Left ventricle myocardium superior (tissue), 1 donor: ENCODE data around the gene SLC16A7. TPM values are rescaled to one million over a fixed set of nuclear protein-coding genes. Genes with fewer than 3 reads are reported as not detected.
"Not testable (repeated sequence)": the region's sequence is repeated elsewhere in the genome, so short reads cannot be mapped to it uniquely, and the experiment has no call there.

Source experiments
- ATAC-seq: fragments of 200-7000 bp; cut with Tn5 transposase; one replicate; pipeline ENCODE4 v1.9.1; 2020; ENCODE audit warnings: mild to moderate bottlenecking, moderate library complexity
- DNase-seq: peaks from one replicate; pipeline ENCODE4 v3.0.0-alpha.2; 2020
- intact Hi-C: fragments of 100-400 bp; cut with micrococcal nuclease; formaldehyde crosslinking; loops from one replicate; pipeline ENCODE4 v1.11.0; 2022
- total RNA-seq: library from RNA; stranded (reverse); fragmentation: NEBNext Ultra II Directional; extraction: Animal tissue kit (Norgen Biotek cat#: 25700); gene quantifications from one replicate; pipeline ENCODE4 v1.2.1, GENCODE V29; 2021
- donor health status: DM: no; HTN: yes; CAD: no; lungs with severe emphysema.

The SLC16A7 gene
- total RNA-seq, 1 donor from 2014 or later, result 129 TPM

- ATAC-seq (peak; percentile 12), DNase-seq (no peak)
- intact Hi-C loops, result no loop called here
Observed at GRCh38 chr12:59716043-59716442, 120.2 kb downstream of the SLC16A7 start.

GRCh38 chr12:59717436-59717835 lies 121.6 kb downstream of the SLC16A7 start:
- ATAC-seq (no peak), DNase-seq (no peak)
- intact Hi-C loops, result no loop called here

DNA sequence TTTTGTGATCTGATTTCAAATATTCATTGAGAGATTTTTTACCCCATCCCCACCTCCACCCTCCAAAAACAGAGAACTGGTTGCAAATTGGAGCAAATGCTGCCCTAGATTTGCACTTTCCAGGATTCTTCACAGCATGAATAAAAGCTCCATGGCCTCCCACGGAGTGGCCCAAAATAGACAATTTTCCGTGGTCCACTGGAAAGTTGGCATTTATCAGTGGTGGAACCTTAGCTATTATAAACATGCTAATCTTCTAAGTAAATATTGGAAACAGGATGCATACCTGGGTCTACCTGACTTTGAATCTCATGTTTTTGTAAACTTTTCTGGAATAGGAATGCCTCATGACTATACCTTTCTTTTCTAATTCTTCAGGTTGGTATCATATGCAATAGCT lies 123.9 kb downstream of the SLC16A7 start:
- peak; percentile 49 for ATAC-seq
- no peak for DNase-seq
- intact Hi-C loops, result no loop called here

- intact Hi-C loops, result no loop called here
- no peak for ATAC-seq
- no peak for DNase-seq
Observed at GRCh38 chr12:59723520-59723919, 127.7 kb downstream of the SLC16A7 start.

GRCh38 chr12:59724011-59724695 lies 128.3 kb downstream of the SLC16A7 start:
- no peak for ATAC-seq
- DNase-seq, result no peak
- intact Hi-C loops, result no loop called here

DNA sequence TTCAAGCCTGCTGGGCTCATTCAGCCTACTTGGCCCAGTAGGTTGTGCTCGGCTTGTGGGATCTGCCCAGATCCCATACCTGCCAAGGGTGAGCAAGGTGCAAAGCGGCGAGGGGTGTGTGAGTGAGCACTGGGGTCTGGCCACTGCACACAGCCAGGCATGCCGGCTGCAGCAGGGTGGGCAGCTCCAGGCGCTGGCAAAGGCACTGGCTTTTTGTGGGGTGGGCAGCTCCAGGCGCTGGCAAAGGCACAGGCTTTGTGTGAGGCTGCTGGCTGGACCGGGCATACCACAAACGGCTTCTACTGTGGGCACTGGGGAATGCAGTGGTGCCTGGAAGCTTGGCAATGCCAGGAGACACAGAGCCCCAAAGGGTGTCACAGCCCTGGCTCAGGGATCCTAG lies 137.4 kb downstream of the SLC16A7 start:
- intact Hi-C loops, result no loop called here
- DNase-seq (peak; percentile 28), ATAC-seq (peak; percentile 57)

DNA sequence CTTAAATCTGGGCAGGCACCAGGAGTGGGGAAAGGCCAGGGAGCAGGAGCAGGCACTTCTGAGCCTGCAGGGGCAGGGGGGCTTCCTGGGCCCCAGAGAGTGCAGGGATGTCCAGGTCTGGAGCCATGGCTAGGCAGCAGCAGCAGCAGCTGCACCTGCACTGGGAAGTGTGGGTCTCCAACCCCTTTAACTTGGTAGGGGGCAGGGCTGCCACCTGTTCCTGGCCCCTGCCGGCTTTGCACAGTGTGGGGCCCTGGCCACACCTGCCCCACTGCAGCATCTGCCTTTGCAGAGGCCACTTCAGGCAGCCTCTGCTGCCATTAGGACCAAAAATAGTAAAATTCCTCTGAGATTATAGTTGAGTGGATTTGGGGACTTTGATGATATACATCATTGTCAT lies 138.5 kb downstream of the SLC16A7 start:
- intact Hi-C loops, result no loop called here
- ATAC-seq, result no peak
- no peak for DNase-seq

GRCh38 chr12:59735231-59735630 lies 139.4 kb downstream of the SLC16A7 start:
- DNase-seq (no peak), ATAC-seq (no peak)
- intact Hi-C loops, result no loop called here

DNA sequence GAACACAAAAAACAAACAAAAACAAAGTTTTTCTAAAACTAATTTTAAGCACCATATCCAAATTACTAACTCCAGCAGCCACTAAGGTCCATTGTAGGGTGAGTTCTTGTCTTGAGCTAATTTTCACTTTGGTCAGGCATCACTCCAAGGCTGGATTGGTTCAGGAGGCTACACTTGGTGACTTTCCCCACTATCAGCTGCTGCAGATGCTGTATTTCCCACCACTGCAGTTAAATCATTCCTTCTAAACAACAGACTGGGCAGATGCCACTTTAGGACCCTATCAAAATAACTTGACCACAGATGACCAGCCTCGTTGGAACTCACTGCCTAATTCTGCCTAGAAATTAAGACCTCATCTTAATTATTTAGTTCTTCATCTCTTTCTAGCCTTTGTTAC lies 140.5 kb downstream of the SLC16A7 start:
- intact Hi-C loops, result no loop called here
- DNase-seq (no peak), ATAC-seq (peak; percentile 33)

DNA sequence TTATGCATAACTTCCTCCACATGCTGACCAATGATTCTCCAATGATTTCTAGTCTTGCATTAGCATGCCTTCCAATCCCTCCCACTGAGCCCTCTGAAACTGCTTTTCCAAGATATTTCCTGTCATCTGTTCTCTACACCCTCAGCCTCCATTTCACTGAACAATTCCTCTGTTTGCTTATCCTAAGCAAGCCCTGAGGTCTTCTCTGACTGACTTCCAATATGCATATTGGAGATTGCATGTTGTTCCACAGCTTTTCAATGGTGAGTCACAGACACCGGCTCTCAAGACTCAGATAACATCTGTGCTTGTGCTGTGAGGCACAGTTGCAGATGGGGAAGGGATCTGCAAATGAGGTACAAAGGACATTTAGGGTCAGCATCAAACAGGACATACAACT lies 141.0 kb downstream of the SLC16A7 start:
- peak; percentile 44 for ATAC-seq
- intact Hi-C loops, result no loop called here

GRCh38 chr12:59737725-59738463 lies 142.1 kb downstream of the SLC16A7 start:
- ATAC-seq (peak; percentile 30), DNase-seq (no peak)
- intact Hi-C loops, result no loop called here

More for the DNA sequence above, 141.0 kb downstream of the SLC16A7 start:
- DNase-seq, result no peak

DNA sequence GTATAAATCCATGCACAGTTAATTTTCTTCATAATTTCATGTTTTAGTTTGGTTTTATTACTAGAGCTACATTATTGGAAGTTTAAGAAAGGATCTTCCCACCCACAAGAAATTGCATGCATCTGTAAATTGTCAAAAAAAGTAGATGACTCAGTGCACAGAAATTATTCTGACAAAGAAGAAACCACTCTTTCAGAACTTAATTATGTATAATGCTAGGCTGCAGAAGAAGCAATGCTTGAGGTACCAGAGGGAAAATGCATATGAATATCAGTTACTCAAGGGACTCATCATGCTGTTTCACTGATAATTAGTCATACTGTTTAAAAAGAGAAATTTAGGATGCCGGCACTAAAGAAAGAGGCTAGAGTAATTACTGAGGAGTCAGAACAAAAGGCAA lies 147.0 kb downstream of the SLC16A7 start:
- no peak for DNase-seq
- intact Hi-C loops, result no loop called here
- no peak for ATAC-seq

GRCh38 chr12:59744564-59744963 lies 148.7 kb downstream of the SLC16A7 start:
- intact Hi-C loops, result no loop called here
- DNase-seq, result peak; percentile 29
- peak; percentile 85 for ATAC-seq

DNA sequence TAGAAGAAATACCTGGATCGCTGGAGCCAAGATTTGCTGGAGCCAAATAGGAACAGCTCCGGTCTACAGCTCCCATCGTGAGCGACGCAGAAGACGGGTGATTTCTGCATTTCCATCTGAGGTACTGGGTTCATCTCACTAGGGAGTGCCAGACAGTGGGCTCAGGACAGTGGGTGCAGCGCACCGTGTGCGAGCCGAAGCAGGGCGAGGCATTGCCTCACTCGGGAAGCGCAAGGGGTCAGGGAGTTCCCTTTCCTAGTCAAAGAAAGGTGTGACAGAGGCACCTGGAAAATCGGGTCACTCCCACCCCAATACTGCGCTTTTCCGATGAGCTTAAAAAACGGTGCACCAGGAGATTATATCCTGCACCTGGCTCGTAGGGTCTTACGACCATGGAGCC lies 155.3 kb downstream of the SLC16A7 start:
- ATAC-seq, DNase-seq, intact Hi-C loops: not testable (repeated sequence)

- no peak for DNase-seq
- intact Hi-C loops, result no loop called here
- ATAC-seq, result no peak
Observed at GRCh38 chr12:59761542-59761941, 165.7 kb downstream of the SLC16A7 start.

- no peak for ATAC-seq
- intact Hi-C loops, result no loop called here
- no peak for DNase-seq
Observed at GRCh38 chr12:59763835-59764234, 168.0 kb downstream of the SLC16A7 start.

GRCh38 chr12:59768031-59768430 lies 172.2 kb downstream of the SLC16A7 start:
- ATAC-seq, result no peak

GRCh38 chr12:59780605-59781135 lies 184.8 kb downstream of the SLC16A7 start:
- no peak for DNase-seq
- peak; percentile 79 for ATAC-seq
- intact Hi-C loops, result no loop called here

More at GRCh38 chr12:59768031-59768430, 172.2 kb downstream of the SLC16A7 start:
- DNase-seq, result no peak
- intact Hi-C loops, result no loop called here

GRCh38 chr12:59787610-59788009 lies 191.8 kb downstream of the SLC16A7 start:
- intact Hi-C loops, result no loop called here
- peak; percentile 53 for ATAC-seq

DNA sequence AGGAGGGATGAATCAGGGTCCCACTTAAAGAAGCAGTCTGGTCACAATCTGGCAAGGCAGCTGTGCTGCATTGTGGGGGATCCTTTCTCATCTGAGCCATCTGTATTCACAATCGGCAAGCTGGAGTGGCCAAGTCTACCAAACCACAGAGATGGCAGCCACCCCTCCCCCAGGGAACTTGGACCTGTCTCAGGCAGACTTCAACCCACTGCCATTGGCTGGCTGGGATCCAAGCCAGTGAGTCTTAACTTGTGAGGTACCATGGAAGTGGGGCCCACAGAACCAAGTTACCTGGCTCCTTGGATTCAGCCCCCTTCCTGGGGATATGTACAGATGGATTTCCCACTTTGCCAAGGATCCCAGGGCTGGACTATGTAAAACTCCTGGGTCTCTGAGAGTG lies 196.8 kb downstream of the SLC16A7 start:
- peak; percentile 38 for ATAC-seq

More at GRCh38 chr12:59787610-59788009, 191.8 kb downstream of the SLC16A7 start:
- DNase-seq, result no peak

More for the DNA sequence above, 196.8 kb downstream of the SLC16A7 start:
- no peak for DNase-seq
- intact Hi-C loops, result no loop called here
